Stimulated activated CD4-positive, alpha-beta T cell treated with anti-CD3 and anti-CD28 coated beads, Interleukin-12 subunit alpha, Interleukin-12 subunit beta, amount 100 ng/mL, for 24 hours (primary cell): ENCODE measurements around the gene KRTAP5-3.
"Not testable (repeated sequence)": the region's sequence is repeated elsewhere in the genome, so short reads cannot be mapped to it uniquely, and the experiment has no call there.

ENCODE experiments used
- DNase-seq, 2 experiments: peaks; one replicate each; pipeline ENCODE4 v3.0.0-alpha.2; 2020; ENCODE audit warnings: low read depth in 2 of 2

The KRTAP5-3 gene

GRCh38 chr11:1582909-1583308 lies 25.4 kb downstream of the KRTAP5-3 start:
- DNase-seq: not testable (repeated sequence)

DNA sequence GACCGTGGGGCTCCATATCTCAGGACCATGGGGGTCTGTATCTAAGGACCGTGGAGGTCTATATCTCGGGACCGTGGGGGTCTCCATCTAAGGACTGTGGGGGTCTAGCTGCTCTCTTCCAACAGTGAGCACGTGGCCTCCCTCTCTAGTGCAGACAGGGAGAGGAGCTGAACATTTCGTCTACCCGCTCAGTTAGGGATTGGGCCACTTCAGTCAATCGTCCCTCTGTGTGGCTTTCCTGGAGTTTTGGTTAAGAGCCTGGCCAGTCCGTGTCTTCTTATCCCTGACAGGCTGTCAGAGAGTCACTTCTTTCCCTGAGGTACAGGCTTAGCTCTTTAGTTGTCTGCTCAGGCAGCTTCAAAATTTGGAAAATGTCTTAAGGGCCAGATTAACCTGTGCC lies 26.3 kb downstream of the KRTAP5-3 start:
- DNase-seq: no peak

- no peak for DNase-seq
These were observed 31.4 kb downstream of the KRTAP5-3 start for GRCh38 chr11:1576825-1577224.

- not testable (repeated sequence) for DNase-seq
These were observed 32.5 kb downstream of the KRTAP5-3 start for GRCh38 chr11:1575756-1576155.

GRCh38 chr11:1574933-1575242 lies 33.4 kb downstream of the KRTAP5-3 start:
- no peak for DNase-seq

DNA sequence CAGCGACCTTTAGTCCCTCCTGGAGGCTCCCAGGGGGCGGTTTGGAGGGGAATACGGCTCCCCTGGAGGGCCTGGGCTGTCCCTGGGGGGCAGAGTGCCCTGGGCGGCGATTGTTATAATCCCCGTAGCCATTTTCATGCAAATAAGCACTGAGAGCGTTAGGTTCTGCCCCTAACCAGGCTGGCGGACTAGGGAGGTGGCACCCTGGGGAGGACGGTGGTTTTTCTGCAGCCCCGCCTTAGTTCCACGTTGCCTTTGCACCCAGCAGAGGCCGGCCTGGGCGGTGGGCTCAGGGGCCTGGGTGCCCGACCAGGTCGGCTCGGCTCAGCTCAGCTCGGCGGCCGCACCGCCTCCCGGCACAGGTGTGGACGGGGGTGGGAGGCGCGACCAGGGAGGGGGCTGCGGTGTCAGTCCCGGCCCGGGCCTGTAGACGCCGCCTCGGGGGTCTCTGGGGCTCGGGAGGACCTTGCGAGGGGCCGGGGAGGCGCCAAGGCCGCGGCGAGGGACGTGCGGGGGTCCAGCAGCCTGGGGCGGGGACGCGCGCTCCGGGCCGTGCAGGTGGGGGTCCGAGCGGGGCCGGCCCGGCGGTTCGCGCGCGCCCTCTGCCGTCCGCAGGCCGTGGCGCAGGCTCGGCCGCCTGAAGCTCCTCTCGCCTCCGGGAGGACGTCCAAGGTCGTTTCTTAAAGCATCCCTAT lies 33.9 kb downstream of the KRTAP5-3 start:
- peak in 1 of 2 experiments; percentile 33 for DNase-seq

GRCh38 chr11:1573903-1574237 lies 34.4 kb downstream of the KRTAP5-3 start:
- DNase-seq: no peak

DNA sequence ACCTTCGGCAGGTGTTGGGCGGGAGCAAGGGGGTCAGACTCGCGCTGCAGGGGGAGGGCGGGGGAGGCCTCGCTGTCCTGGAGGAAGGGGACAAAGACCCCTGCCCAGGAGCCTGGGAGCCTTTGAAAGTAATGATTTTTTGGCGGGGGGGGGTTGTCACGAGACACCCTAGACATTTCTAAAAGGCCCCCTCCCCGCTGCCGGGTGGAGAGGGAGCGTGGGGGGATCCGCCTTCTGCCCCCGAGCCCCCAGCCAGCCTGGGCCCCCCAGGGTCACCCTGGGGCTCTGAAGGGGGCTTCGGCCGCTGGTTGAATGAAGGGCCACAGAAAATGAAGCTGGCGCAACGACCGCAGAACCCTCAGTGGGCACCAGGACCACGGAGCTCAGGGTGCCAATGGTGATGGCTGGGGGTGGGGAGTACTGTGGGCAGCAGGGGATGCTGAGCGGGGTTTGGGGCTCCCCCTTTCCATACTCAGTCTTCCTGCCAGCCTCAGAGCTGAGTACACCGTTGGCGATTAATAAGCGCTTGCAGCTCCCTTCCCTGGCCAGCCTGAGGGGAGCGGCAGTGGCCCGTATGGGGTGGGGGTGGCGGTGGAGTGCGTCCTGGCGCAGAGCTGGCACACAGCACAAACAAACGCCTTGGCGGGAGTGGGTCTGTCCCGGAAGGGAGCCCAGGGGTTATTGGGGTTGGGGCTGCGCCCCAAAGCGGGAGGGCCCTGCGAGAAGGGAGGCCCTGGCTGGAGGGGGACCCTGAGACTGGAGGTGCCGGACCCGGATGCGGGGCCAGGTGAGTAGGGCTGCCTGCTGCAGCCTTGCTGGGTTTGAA lies 35.0 kb downstream of the KRTAP5-3 start:
- DNase-seq: no peak

DNA sequence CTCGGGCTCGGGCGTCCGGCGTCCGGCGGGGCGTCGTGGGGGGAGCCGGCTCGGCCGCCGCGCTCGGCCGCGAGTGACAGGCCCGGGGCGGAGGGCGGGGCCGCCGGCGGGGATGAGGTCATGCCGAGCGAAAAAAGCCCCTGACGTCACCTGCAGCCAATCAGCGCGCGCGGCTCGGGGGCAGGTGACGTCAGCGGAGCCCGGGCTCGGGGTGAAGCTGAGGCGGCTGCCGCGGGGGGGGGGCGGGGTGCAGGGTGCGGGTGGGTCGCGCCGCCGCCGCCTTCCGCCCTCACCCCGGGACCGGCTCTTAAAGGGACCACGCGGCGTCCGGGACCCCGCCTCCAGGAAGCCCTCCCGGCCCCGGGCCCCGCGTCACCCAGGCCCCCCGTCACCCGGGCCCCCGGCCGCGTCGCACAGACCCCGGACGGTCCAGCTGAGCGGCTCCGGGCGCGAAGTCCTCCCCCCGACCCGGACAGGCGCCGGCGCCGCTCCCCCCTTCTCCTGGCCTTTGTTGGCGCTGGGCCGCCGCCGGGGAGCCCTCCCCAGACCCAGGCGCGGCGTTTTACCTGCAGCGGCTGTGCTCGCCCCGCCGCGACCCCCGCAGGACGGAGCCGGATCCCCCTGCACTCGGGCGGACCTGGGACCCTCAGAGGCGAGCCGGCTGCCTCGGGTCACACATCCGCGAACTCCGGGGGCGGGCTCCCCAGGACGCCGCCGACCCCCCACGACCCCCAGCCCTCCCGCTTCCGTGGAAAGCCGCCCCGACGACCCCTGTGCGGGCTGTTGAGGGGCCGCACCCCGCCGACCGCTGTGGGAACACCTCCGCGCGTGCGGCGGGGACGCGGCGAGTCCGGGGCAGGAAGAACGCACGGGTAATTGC lies 35.8 kb downstream of the KRTAP5-3 start, which contains the start of gene DUSP8:
Gene DUSP8, minus strand, starts transcription at position 75 of the 880 bp plus-strand sequence. CDS start 6,445 bp downstream, outside the sequence.
- peak; percentile 71 to 81 for DNase-seq

- no peak for DNase-seq
These were observed 36.5 kb downstream of the KRTAP5-3 start for GRCh38 chr11:1571760-1572196.

- DNase-seq: no peak
These were observed 37.1 kb downstream of the KRTAP5-3 start for GRCh38 chr11:1570896-1571759.

- DNase-seq: no peak
These were observed 37.8 kb downstream of the KRTAP5-3 start for GRCh38 chr11:1570531-1570895.

DNA sequence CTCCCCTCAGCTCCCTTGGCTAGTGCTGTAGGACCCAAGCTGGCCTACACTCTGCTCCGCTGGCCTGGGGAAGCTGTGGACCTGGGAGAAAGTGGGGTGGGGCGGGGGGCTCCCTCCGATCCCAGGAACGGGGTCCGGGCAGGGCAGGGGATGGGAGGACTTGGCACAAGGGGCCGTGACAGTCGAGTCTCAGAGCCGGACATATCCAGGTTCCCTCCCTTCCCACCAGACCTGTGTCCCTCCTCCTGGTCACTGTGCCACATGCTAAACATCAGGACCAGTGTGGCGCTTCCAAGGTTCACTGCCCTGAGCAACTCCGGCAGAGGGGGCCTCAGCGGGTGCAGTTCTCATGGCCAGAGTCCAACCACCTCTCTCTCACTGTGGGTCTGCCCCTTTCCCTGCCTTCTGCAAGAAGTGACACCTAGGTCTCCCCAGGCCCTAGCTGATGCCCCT lies 38.2 kb downstream of the KRTAP5-3 start:
- DNase-seq: no peak

DNA sequence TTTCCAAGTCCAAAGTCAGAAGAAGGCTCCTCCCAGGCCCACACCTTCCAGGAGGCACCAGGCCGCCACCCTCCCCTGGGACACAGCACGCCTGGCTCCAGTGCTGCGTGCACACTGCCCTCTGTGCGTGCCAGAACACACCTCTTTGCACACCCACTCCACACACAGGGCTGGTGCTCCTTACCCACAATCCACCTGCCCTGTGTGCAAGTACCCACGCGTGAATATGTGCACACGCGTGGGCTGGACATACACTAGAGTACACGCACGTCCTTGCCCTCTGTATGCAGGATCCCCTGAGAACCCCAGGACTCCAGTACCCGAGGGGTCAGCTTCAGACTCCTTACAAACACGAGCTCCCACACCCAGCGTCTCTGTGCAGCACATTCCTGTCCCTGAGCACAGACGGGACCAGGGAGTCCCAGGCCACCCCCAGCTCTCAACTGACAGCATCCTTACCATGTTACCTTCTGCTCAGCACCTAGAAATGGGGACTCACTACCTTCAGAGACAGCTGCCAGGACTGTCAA lies 38.9 kb downstream of the KRTAP5-3 start:
- no peak for DNase-seq

- no peak for DNase-seq
These were observed 39.8 kb downstream of the KRTAP5-3 start for GRCh38 chr11:1568441-1568911.

GRCh38 chr11:1567721-1568100 lies 40.6 kb downstream of the KRTAP5-3 start:
- DNase-seq: no peak

- DNase-seq: no peak
These were observed 41.1 kb downstream of the KRTAP5-3 start for GRCh38 chr11:1567052-1567720.

DNA sequence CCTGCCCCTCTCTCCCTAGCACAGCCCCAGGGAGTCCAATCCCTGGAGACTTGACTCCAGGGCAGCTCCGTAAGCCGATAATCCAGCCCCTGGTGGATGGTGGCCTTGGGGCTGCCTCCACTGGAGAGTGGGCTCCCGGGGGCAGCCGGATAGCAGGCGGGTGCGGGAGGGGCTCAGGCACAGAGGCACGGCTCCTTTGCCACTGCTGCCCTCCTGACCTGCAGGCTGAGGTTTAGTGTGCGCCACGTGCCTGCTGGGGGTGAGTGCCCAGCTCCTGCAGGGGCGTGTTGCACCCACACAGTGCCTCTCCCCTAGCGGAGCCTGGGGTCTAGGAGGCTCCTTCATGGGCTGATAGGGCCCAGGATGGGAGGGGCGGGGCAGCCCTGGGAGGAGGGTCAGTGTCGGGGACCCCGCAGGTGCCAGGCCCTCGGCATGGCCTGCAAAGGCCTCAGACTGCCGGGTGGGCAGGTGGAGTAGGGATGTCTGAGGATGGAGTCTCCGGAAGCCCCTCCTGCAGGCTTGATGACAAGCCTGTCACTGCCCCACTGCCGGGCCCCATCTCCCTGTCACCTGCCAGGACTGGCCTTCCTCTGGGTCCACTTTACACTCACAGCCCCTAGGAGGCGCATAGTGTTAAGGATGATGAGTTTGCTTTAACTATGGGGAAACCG lies 41.7 kb downstream of the KRTAP5-3 start:
- no peak for DNase-seq

GRCh38 chr11:1565904-1566247 lies 42.4 kb downstream of the KRTAP5-3 start:
- no peak for DNase-seq
